ENCODE data around the gene CFAP20DC. TPM values are rescaled to one million over a fixed set of nuclear protein-coding genes. Genes with fewer than 3 reads are reported as not detected.

Gene CFAP20DC
- total and polyA plus RNA-seq, 2 of the 4 experiments (the other 2 are of a cell fraction), result 1.2 to 1.6 TPM

DNA sequence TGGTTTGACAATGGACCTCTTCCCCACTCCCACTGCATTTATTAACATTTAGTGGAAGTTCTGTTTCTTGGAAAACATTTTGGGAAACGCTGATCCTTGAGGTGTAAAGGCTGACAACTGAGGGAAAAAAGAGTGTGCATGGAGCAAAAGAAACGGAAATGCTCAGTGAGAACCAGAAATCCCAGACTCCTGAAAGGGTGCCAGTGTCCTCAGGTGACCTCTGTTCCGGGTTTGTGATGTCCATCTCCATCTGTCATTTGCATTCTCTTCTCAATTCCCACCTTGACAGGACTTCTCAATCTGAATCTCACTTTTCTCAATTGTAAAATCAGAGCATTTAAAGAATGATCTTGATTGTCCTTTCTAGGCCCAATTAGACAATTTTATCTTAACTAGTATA lies 312.2 kb downstream of the CFAP20DC start:
- in situ Hi-C loops (cut with MboI; ENCODE audit: low sequenced_read_pairs) (no loop called here), intact Hi-C loops (cut with micrococcal nuclease) (no loop called here), dilution Hi-C loops (cut with HindIII; ENCODE audit: low sequenced_read_pairs, unreplicated experiment) (no loop called here)
- no TSS peak for BruUV-seq (replicated peaks)
- DNase-seq (no peak), ATAC-seq (ENCODE audit: low read depth) (no peak)
- H3K9me1 ChIP-seq (ENCODE audit: insufficient read depth, low read length), result no peaks in the 10 kb centered on the region
- no peak overlapping the region for H2BK15ac ChIP-seq (ENCODE audit: low read depth, low read length)
- no peaks in the 10 kb centered on the region for H3K27me3 ChIP-seq (ENCODE audit: control insufficient read depth, insufficient read depth, low read length)
- H2AK9ac ChIP-seq (replicated peaks; ENCODE audit: low read depth, low read length, poor library complexity), result no peak overlapping the region
- no peak overlapping the region for H3K18ac ChIP-seq (ENCODE audit: low read depth, low read length)
- H3K4me2 ChIP-seq (ENCODE audit: low read depth, low read length), result no peak overlapping the region
- H3K14ac ChIP-seq (replicated peaks; ENCODE audit: low read depth, low read length), result no peak overlapping the region
- no peak overlapping the region for H4K91ac ChIP-seq (ENCODE audit: insufficient read depth, low read depth, low read length)
- no peak overlapping the region for H3K27ac ChIP-seq (ENCODE audit: insufficient read depth, low read length)
- H3K9ac ChIP-seq (ENCODE audit: low read depth, low read length), result no peak overlapping the region
- no peak overlapping the region for H3K23ac ChIP-seq (ENCODE audit: low read depth, low read length)
- no peak overlapping the region for H2BK20ac ChIP-seq (ENCODE audit: low read depth, low read length)
- H3K4me3 ChIP-seq (ENCODE audit: insufficient read depth, low read depth, low read length), result no peak overlapping the region
- H2AFZ ChIP-seq (replicated peaks; ENCODE audit: low read length, poor library complexity), result no peak overlapping the region
- no peak overlapping the region for H4K5ac ChIP-seq (ENCODE audit: low read depth, low read length)
- H3K56ac ChIP-seq (ENCODE audit: extremely low read depth, insufficient read depth, low read length), result no peak overlapping the region
- POLR2A ChIA-PET (ENCODE audit: unreplicated experiment), result no interaction called here
- no peaks in the 10 kb centered on the region for H3K79me1 ChIP-seq (ENCODE audit: low read depth in 1 of 2, low read length in 2 of 2)
- H2BK5ac ChIP-seq (ENCODE audit: low read depth, low read length, poor library complexity, severe bottlenecking), result no peak overlapping the region
- no peak overlapping the region for H2BK120ac ChIP-seq (ENCODE audit: low read depth, low read length)
- no peak for TF ChIP-seq MAFK (IDR thresholded peaks at IDR 0.05; ENCODE audit: low read depth, low read length)
- H3K4ac ChIP-seq (ENCODE audit: low read depth, low read length), result no peak overlapping the region
- CTCF ChIA-PET, result no interaction called here
- H4K20me1 ChIP-seq (ENCODE audit: insufficient read depth, low read length), result no peaks in the 10 kb centered on the region
- H3K9me3 ChIP-seq (ENCODE audit: control insufficient read depth, insufficient read depth, low read length), result no peaks in the 10 kb centered on the region
- H4K8ac ChIP-seq (ENCODE audit: low read depth in 2 of 2, low read length in 2 of 2), result no peak overlapping the region
- H3K36me3 ChIP-seq (ENCODE audit: control insufficient read depth, insufficient read depth, low read length), result no peaks in the 10 kb centered on the region
- no peak overlapping the region for H2AK5ac ChIP-seq (ENCODE audit: low read depth, low read length)
- 56% methylated on average over 2 of the region's 3 CpGs; no CpG with 5 or more reads in 1 of the 2 experiments for WGBS, 2 experiments (ENCODE audit: extremely low coverage in 2 of 2, insufficient read length in 1 of 2)
- H3K4me1 ChIP-seq (ENCODE audit: control insufficient read depth, insufficient read depth, low read length), result no peaks in the 10 kb centered on the region
